ENCODE measurements around the gene SORCS2. TPM values are rescaled to one million over a fixed set of nuclear protein-coding genes. Genes with fewer than 3 reads are reported as not detected.

The SORCS2 gene
- total and polyA plus RNA-seq, 2 of the 4 experiments (the other 2 are of a cell fraction) = 0.36 to 0.62 TPM

DNA sequence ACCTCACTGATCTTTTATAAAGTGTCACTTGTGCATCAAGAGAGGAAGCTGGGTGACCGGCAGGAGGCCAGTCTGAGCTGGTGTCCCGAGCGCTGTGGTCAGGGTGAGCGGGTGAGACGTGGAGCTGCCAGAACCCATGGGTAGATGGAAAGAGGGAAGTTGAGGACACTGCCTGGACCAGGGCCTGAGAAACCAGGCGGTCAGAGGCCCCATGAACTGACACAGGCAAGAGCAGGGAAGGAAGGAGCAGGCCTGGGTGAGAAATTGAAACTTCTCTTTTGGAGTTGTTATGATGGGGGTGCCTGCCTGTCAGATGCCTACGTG is 554.7 kb downstream of the SORCS2 start:
- POLR2A ChIA-PET (ENCODE audit: unreplicated experiment) = no interaction called here
- CTCF ChIA-PET = no interaction called here
- no peak overlapping the region for H3K56ac ChIP-seq (ENCODE audit: extremely low read depth, insufficient read depth, low read length)
- ATAC-seq (ENCODE audit: low read depth) (no peak), DNase-seq (no peak)
- H4K8ac ChIP-seq (ENCODE audit: low read depth in 2 of 2, low read length in 2 of 2) = no peak overlapping the region
- H2AK9ac ChIP-seq (replicated peaks; ENCODE audit: low read depth, low read length, poor library complexity) = no peak overlapping the region
- H3K27ac ChIP-seq (ENCODE audit: insufficient read depth, low read length) = no peak overlapping the region
- no peak overlapping the region for H2BK5ac ChIP-seq (ENCODE audit: low read depth, low read length, poor library complexity, severe bottlenecking)
- no peak overlapping the region for H3K4me3 ChIP-seq (ENCODE audit: insufficient read depth, low read depth, low read length)
- no peaks in the 10 kb centered on the region for H3K79me1 ChIP-seq (ENCODE audit: low read depth in 1 of 2, low read length in 2 of 2)
- TF ChIP-seq RAD21 (IDR thresholded peaks at IDR 0.05; ENCODE audit: low read length) = no peak
- TF ChIP-seq CEBPB (IDR thresholded peaks at IDR 0.05; ENCODE audit: low read depth, low read length) = no peak
- TF ChIP-seq BHLHE40 (IDR thresholded peaks at IDR 0.05; ENCODE audit: low read depth, low read length) = no peak
- TF ChIP-seq POLR2A (IDR thresholded peaks at IDR 0.05; ENCODE audit: low read depth, low read length) = no peak
- no peak for TF ChIP-seq MAZ (IDR thresholded peaks at IDR 0.05; ENCODE audit: borderline replicate concordance, low read depth, low read length)
- no peak for TF ChIP-seq RFX5 (IDR thresholded peaks at IDR 0.05; ENCODE audit: low read depth, low read length)
- TF ChIP-seq, protein P1, sequence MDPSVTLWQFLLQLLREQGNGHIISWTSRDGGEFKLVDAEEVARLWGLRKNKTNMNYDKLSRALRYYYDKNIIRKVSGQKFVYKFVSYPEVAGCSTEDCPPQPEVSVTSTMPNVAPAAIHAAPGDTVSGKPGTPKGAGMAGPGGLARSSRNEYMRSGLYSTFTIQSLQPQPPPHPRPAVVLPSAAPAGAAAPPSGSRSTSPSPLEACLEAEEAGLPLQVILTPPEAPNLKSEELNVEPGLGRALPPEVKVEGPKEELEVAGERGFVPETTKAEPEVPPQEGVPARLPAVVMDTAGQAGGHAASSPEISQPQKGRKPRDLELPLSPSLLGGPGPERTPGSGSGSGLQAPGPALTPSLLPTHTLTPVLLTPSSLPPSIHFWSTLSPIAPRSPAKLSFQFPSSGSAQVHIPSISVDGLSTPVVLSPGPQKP (IDR thresholded peaks at IDR 0.05; ENCODE audit: borderline replicate concordance, low read depth, low read length) = no peak
- H3K9me1 ChIP-seq (ENCODE audit: insufficient read depth, low read length) = no peaks in the 10 kb centered on the region
- dilution Hi-C loops (cut with HindIII; ENCODE audit: low sequenced_read_pairs, unreplicated experiment) (no loop called here), in situ Hi-C loops (cut with MboI; ENCODE audit: low sequenced_read_pairs) (no loop called here), intact Hi-C loops (cut with micrococcal nuclease) (no loop called here)
- H3K18ac ChIP-seq (ENCODE audit: low read depth, low read length) = no peak overlapping the region
- no peak overlapping the region for H4K91ac ChIP-seq (ENCODE audit: insufficient read depth, low read depth, low read length)
- no peak overlapping the region for H3K14ac ChIP-seq (replicated peaks; ENCODE audit: low read depth, low read length)
- no peaks in the 10 kb centered on the region for H3K36me3 ChIP-seq (ENCODE audit: control insufficient read depth, insufficient read depth, low read length)
- no peak overlapping the region for H2BK15ac ChIP-seq (ENCODE audit: low read depth, low read length)
- peaks cover 5% of the 10 kb centered on the region; the same call in 1 of the 2 replicates for H4K20me1 ChIP-seq (ENCODE audit: insufficient read depth, low read length)
- 91% methylated on average over 5 of the region's 7 CpGs; no CpG with 5 or more reads in 1 of the 2 experiments for WGBS, 2 experiments (ENCODE audit: extremely low coverage in 2 of 2, insufficient read length in 1 of 2)
- H2AK5ac ChIP-seq (ENCODE audit: low read depth, low read length) = no peak overlapping the region
- BruUV-seq (replicated peaks) = no TSS peak
- H2BK20ac ChIP-seq (ENCODE audit: low read depth, low read length) = no peak overlapping the region
- no peak overlapping the region for H3K9ac ChIP-seq (ENCODE audit: low read depth, low read length)
- H3K9me3 ChIP-seq (ENCODE audit: control insufficient read depth, insufficient read depth, low read length) = no peaks in the 10 kb centered on the region
- H3K27me3 ChIP-seq (ENCODE audit: control insufficient read depth, insufficient read depth, low read length) = no peaks in the 10 kb centered on the region
- H3K4ac ChIP-seq (ENCODE audit: low read depth, low read length) = no peak overlapping the region
- H4K5ac ChIP-seq (ENCODE audit: low read depth, low read length) = no peak overlapping the region
- no peak overlapping the region for H2BK120ac ChIP-seq (ENCODE audit: low read depth, low read length)
- no peak overlapping the region for H3K4me2 ChIP-seq (ENCODE audit: low read depth, low read length)
- no peak overlapping the region for H3K23ac ChIP-seq (ENCODE audit: low read depth, low read length)
- H3K4me1 ChIP-seq (ENCODE audit: control insufficient read depth, insufficient read depth, low read length) = peaks cover 1% of the 10 kb centered on the region; the same call in 1 of the 2 replicates
- H2AFZ ChIP-seq (replicated peaks; ENCODE audit: low read length, poor library complexity) = no peak overlapping the region
